Fibroblast of the conjunctiva (primary cell): ENCODE measurements around the gene ANKRD1.
"Not testable (repeated sequence)": the region's sequence is repeated elsewhere in the genome, so short reads cannot be mapped to it uniquely, and the experiment has no call there.

ENCODE experiments used
- DNase-seq: peaks from one replicate; pipeline ENCODE4 v3.0.0-alpha.2; 2010; ENCODE audit warnings: low read depth

Gene ANKRD1

DNA sequence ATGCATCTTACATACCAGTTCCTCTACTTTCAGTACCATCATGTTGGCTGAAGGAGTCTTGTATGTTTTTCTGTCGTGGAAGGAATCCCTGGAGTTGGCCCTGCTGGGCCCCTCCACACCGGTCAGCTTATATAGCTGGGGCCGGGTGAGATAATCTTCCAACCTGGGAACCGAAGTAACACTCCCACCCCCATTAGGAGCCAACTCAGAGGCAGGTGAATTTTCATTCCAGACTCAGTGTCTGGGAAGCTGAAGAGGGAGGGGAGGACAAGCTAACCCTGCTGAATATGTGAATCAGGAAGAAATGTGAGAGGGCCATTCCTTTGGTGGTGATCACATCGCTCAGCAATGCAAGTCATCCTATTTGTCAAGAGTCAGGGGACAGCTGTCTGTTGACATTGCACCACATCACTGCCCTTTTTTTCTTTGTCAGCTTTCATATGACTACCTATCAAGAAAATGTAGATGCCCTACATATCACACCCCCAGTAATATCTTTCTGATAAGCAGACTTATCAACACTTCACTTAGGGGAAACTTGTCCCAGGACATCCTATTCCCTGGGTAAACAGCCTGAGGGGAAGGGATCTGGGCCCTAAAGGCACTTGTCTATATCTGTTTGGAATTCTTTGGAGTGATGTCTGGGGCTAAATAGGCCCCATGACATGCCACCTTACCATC lies at the start of gene ANKRD1:
Gene ANKRD1 (minus strand): TSS at position 102 of the 681 bp plus-strand sequence. CDS start 60 bp downstream, at position 42.
- DNase-seq: peak; percentile 28

GRCh38 chr10:90969947-90970673 lies 49.2 kb upstream of the ANKRD1 start:
- DNase-seq: peak; percentile 31

GRCh38 chr10:90969121-90969534 lies 48.2 kb upstream of the ANKRD1 start:
- DNase-seq: no peak

GRCh38 chr10:90968328-90969081 lies 47.6 kb upstream of the ANKRD1 start:
- no peak for DNase-seq

DNA sequence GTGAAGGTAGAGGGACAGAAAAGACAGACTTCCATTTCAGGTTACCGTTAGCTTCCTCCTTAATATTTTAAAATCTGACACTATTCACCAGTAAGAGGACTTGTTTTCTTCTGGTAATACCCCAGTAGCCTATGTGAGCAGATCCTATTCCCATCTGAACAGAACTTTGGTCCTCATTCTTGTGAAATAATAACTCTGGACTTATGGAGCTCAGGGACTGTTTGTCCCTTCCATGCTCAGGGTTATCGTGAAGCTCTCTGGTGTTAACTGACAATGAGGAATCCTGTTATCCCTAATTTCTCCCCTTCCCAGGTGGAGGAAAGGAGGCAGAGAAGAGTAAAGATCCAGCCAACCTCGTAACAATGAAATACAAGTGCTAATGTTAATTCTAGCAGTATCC lies 47.0 kb upstream of the ANKRD1 start:
- DNase-seq: no peak

- no peak for DNase-seq
Measured at GRCh38 chr10:90966146-90966545, 45.3 kb upstream of the ANKRD1 start.

DNA sequence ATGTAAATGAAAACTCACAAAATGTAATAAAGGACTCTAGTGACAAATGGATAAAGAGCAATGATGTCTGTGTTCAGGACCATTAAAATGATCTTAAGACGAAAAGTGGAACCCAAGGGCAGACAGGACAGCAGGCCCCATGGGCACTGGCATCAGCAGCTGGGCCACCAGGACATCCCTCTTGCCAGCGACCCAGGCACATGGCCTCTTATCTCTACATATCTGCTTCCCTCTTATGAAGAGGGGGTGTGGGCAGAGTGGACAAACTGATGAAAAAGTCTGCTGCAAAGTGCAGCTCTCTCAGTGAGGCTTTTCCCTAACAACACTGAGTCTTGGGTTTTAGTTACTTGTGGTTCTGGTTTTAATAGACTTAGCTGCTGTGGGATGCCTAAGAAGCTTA lies 44.8 kb upstream of the ANKRD1 start:
- no peak for DNase-seq

GRCh38 chr10:90964781-90965465 lies 44.0 kb upstream of the ANKRD1 start:
- DNase-seq: no peak

- no peak for DNase-seq
Measured at GRCh38 chr10:90963331-90963730, 42.4 kb upstream of the ANKRD1 start.

- peak; percentile 94 for DNase-seq
Measured at GRCh38 chr10:90960355-90960814, 39.5 kb upstream of the ANKRD1 start.

DNA sequence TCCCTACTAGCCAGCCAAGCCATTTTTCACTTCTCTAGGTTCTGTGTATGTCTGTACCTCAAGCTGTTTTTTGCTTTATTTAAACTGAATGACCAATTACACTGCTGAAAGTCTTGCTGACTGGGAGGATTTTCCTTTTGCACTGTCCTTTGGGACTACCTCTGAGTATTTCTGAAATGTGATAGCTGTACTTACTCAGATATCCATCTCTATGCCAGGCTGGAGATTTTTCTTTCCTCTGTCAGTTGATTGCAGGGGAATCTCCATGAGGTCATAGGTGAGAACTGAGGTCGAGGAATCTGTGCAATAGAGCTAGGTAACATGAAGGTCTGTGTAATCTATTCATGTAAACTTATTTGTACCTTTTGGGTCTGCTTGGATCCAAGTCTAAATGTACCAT lies 38.9 kb upstream of the ANKRD1 start:
- peak; percentile 40 for DNase-seq

DNA sequence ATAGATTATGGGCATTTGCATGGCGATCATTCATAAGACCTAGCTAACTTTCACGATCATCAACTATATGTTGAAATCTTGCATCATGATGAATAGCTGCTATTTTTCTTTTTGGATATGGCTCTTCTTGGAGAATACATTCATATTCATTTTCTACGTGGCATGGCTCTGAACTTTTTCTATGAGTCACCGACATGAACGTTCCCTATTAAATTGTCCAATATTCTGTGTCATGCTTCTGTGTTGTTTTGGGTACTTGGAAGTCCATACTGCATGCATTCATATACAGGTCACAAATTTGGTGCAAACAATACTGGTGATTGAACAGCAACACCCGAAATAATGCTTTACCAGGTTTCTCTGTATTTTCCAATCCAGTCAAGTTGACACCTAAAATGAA lies 37.9 kb upstream of the ANKRD1 start:
- DNase-seq: no peak

- DNase-seq: no peak
Measured at GRCh38 chr10:90947030-90947960, 26.4 kb upstream of the ANKRD1 start.

DNA sequence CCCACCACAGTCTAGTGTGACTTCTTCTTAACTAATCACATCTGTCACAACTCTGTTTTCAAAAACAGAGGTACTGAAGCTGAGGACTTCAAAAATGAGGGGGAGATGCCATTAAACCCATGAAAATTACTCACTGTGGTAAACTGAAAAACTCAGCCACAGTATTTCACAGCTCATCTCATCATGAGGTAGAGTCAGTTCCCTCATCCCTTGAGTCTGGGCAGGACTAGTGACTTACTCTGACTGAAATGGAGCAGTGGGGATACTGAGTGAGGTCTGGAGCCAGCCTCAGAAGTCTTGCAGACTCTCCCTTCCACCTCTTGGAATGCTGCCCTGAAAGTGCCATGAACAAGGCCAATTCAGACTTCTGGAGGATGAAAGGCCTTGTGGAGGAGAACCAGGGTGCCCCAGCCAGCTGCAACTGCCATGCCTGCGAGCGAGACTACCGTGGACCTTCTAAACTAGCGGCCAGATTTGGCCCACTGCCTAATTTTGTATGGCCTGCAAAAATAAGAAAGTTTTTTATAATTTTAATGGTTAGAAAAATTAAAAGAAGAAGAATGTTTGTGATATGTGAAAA lies 24.7 kb upstream of the ANKRD1 start:
- no peak for DNase-seq

- DNase-seq: no peak
Measured at GRCh38 chr10:90944749-90945148, 23.9 kb upstream of the ANKRD1 start.

- DNase-seq: not testable (repeated sequence)
Measured at GRCh38 chr10:90942980-90943379, 22.1 kb upstream of the ANKRD1 start.

- DNase-seq: no peak
Measured at GRCh38 chr10:90939648-90940047, 18.8 kb upstream of the ANKRD1 start.

GRCh38 chr10:90939116-90939515 lies 18.2 kb upstream of the ANKRD1 start:
- no peak for DNase-seq

DNA sequence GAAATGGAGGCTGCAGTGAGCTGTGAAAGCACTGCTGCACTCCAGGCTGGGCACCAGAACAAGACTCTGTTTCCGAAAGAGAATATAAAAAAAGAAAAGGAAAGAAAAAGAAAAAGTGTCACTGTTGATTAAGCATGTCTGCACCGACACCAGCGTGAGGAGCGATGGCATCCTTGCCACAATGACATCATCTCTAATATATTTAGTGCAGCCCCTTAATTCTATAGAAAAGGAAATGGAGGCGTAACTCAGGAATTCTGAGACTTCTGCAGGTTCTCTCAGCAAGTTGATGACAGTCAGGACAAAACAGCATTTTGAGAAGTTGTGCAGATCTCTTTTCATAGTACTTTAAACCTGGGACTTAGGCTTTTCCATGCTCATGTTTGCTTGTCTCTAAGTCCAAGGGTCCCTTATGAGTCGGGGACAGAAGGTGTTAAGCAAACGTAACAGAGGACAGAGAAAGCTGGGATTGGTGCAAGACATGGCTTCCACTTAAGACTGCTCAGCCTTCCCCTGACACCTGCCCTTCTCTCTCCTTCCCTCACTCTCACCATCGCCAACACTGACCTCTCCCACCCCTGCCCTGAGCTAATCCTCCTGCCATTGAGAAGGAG lies 16.9 kb upstream of the ANKRD1 start:
- DNase-seq: no peak

DNA sequence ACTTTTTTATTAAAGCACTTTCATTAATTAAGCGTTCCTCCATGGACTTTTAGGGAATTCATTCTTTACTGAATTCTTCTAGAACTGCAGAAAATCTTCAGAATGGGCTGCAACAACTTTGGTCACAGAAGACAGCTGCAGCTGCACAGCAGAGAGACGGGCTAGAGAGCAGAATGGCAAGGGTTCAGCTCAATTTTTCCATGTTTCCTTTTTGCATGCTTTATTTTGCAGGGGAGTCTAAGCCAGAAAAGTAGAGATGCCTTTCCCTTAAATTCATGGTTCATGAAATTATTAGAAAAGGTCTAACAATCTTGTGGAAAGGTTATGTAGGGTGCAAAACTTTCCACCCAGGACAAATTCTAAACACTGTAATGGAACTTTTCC lies 15.4 kb upstream of the ANKRD1 start:
- DNase-seq: no peak
